BLaER1 treated with 17β-estradiol and CSF1 and Interleukin-3, amounts not matched to agents 10 nM and 100 nM (cell line): ENCODE data around the gene HOXA9.

Source experiments
- H3K27ac ChIP-seq, 11 experiments: shearing (Covaris generic); formaldehyde crosslinking; 2 replicates each; pipeline ENCODE4 v1.8.1; 2022
- H3K27me3 ChIP-seq, 11 experiments: shearing (Covaris generic); formaldehyde crosslinking; 2 replicates each; pipeline ENCODE4 v1.8.1; 2022
- H3K36me3 ChIP-seq, 11 experiments: shearing (Covaris generic); formaldehyde crosslinking; 2 replicates each; pipeline ENCODE4 v1.8.1; 2022
- H3K4me1 ChIP-seq, 10 experiments: shearing (Covaris generic); formaldehyde crosslinking; 2 replicates each; pipeline ENCODE4 v1.8.1; 2022
- H3K4me2 ChIP-seq, 11 experiments: shearing (Covaris generic); formaldehyde crosslinking; 2 replicates each; pipeline ENCODE4 v1.8.1; 2022
- H3K4me3 ChIP-seq, 10 experiments: shearing (Covaris generic); formaldehyde crosslinking; 2 replicates each; pipeline ENCODE4 v1.8.1; 2022
- H3K9ac ChIP-seq, 11 experiments: shearing (Covaris generic); formaldehyde crosslinking; 2 replicates each; pipeline ENCODE4 v1.8.1; 2022
- H3K9me3 ChIP-seq, 11 experiments: shearing (Covaris generic); formaldehyde crosslinking; replicated peaks in 1 of 11; 2 replicates each; pipeline ENCODE4 v1.8.1; 2022
- H4K20me1 ChIP-seq, 11 experiments: shearing (Covaris generic); formaldehyde crosslinking; 2 replicates each; pipeline ENCODE4 v1.8.1; 2022
- Cebpa-rat ChIP-seq, 11 experiments: shearing (Covaris generic); IDR thresholded peaks; 2 replicates each; pipeline ENCODE4 v1.8.1; 2022

Gene HOXA9

DNA sequence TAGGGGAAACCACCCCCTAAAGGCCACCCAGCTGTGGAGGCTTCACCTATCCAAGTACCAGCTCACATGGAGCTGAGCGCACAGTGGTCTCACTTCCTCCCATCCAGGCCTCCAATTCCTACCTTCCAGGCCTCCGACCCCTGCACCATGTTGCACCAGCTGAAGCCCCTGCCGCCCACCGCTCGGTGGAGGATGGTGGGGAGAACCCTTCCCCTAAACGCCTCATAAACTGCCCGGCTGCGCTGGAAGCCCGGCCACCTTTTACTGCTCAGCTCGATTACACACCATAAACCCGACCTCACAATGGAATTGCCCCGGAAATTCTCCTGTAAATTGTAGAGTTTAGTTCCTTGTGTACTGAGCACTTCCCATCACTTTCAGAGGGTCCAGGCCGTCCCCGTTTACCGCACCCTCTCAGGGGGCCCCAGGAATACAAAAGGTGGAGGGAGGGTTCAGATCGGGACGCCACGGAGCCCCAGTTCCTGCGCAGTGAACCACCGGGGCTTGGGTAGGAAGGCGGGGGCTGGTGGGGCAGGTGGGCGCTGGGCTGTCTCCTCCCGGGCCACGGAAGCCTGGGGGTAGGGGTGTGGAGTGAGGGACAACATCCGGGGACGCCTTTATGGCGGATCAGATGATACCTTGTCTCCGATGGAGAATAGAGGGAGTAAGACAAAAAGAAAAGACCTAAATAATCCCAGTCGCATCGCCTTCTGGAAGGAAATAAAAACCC lies 7.5 kb downstream of the HOXA9 start:
- Histone ChIP-seq H4K20me1 (peaks cover 0 to 82% (median 58%) of the 10 kb centered on the region in 11 experiments; a peak in 17 of 22 replicates), H3K9ac (no peak overlapping the region), H3K4me3 (no peak overlapping the region), H3K36me3 (no peaks in the 10 kb centered on the region), H3K4me1 (peaks cover 8 to 15% (median 13%) of the 10 kb centered on the region in 10 experiments; a peak in 18 of 20 replicates), H3K4me2 (no peak overlapping the region), H3K27ac (no peak overlapping the region), H3K9me3 (peaks cover 20 to 47% (median 38%) of the 10 kb centered on the region in 11 experiments), H3K27me3 (peaks cover 94 to 100% (median 100%) of the 10 kb centered on the region in 11 experiments)
- TF ChIP-seq Cebpa-rat (IDR thresholded peaks at IDR 0.05) = no peak

DNA sequence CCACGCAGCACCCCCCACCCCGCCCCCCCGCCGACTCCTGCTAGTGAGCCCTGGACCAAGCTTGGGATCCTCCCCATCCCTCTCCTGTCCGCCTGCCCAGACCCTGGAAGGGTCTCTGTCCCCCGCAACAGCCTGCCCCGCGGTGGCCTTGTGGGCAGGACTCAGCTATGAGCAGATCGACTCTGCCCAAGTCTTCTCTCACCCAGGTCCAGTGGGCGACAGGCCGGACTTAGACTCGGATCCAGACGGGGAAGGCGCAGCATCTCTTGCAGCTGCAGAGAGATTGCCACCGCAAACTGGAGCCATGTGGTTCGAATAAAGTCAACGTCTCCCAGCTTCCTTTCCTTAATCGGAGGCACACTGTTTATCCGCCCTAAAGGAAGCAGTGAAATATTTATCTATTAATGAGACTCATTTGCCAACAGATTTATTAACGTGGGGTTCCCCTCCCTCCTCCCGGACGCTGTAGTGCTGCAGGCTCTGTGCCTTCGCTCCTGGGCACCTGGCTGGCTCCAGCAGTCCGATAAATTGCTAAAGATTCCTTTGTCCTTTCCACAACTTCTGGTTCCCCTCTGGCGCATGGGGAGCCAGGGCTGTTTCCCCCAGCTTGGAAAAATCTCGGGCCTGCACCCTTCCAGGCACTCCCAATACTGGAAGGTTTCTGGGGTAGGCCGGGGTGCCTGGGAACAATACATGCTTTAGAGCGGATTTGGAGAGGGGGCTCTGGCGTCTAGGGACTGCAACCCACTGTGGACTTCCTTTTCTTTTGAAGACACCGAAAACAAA lies 8.2 kb downstream of the HOXA9 start:
- TF ChIP-seq Cebpa-rat (IDR thresholded peaks at IDR 0.05) = no peak
- Histone ChIP-seq H3K27ac (no peak overlapping the region), H3K4me3 (no peak overlapping the region), H3K9ac (no peak overlapping the region), H3K36me3 (no peaks in the 10 kb centered on the region), H4K20me1 (peaks cover 0 to 85% (median 64%) of the 10 kb centered on the region in 11 experiments; a peak in 17 of 22 replicates), H3K4me1 (peaks cover 8 to 19% (median 15%) of the 10 kb centered on the region in 10 experiments; a peak in 19 of 20 replicates), H3K4me2 (no peak overlapping the region), H3K9me3 (peaks cover 20 to 48% (median 38%) of the 10 kb centered on the region in 11 experiments), H3K27me3 (peaks cover 94 to 100% (median 100%) of the 10 kb centered on the region in 11 experiments)

DNA sequence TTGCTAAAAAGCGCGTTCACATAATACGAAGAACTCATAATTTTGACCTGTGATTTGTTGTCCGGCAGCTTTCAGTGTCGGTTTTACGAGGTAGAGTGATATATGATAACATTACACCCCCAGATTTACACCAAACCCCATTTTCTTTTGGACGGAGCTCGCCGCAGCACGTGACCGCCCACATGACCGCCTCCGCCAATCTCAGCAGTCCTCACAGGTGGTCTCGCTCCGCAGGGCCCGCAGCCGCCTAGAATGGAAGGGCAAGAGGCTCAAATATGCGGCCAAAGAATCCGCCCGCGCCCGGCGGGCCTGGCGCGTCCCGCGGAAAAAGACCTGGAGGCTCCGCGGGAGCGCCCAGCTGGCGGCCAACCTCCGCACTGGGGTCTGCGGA lies 8.8 kb downstream of the HOXA9 start, which contains the start of gene HOXA7:
HOXA7 (minus strand) TSS at position 168 of the 391 bp plus-strand sequence; CDS start at position 38, 130 bp downstream.
- Histone ChIP-seq H3K4me3 (peak within 1 kb of the TSS in 2 of 10 experiments; percentile 5 to 35; a peak in 3 of 20 replicates), H3K27me3 (peaks cover 94 to 100% (median 100%) of the 10 kb centered on the region in 11 experiments), H3K9me3 (peaks cover 20 to 48% (median 38%) of the 10 kb centered on the region in 11 experiments), H4K20me1 (peaks cover 0 to 87% (median 65%) of the 10 kb centered on the region in 11 experiments; a peak in 17 of 22 replicates), H3K9ac (no peak within 1 kb of the TSS), H3K4me2 (no peak within 1 kb of the TSS), H3K36me3 (no peaks in the 10 kb centered on the region), H3K27ac (no peak within 1 kb of the TSS), H3K4me1 (peaks cover 12 to 25% (median 19%) of the 10 kb centered on the region in 10 experiments; a peak in 19 of 20 replicates)
- TF ChIP-seq Cebpa-rat (IDR thresholded peaks at IDR 0.05) = no peak

DNA sequence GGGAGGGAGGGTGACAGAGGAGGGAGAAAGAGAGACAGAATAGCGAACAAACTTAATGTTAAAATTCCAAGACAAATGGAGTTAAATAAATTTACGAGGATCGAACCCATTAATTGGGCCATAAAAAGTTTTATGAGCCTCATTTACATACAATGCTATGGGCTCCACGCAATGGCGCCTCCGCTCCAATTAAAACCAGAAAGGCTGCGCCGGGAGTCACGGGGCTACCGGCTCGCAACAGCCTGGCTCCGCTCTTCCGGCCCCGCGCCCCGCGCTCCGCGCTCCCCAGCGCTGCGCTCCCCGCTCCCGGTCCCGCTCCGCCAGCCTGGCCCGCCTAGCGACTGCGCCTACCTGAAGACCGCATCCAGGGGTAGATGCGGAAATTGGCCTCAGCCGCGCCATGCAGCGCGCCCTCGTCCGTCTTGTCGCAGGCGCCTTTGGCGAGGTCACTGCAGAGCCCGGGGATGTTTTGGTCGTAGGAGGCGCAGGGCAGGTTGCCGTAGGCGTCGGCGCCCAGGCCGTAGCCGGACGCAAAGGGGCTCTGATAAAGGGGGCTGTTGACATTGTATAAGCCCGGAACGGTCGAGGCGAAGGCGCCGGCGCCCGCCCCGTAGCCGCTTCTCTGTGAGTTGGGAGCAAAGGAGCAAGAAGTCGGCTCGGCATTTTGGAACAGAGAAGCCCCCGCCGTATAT lies 9.4 kb downstream of the HOXA9 start:
- H3K27me3 ChIP-seq = peaks cover 100% of the 10 kb centered on the region in 11 experiments
- H3K9me3 ChIP-seq = peaks cover 20 to 48% (median 38%) of the 10 kb centered on the region in 11 experiments
- no peak overlapping the region for H3K4me2 ChIP-seq
- TF ChIP-seq Cebpa-rat (IDR thresholded peaks at IDR 0.05) = no peak
- H3K36me3 ChIP-seq = no peaks in the 10 kb centered on the region
- H3K4me3 ChIP-seq = peak overlapping the region in 2 of 10 experiments; percentile 5 to 35; a peak in 3 of 20 replicates
- H3K9ac ChIP-seq = no peak overlapping the region
- H3K27ac ChIP-seq = no peak overlapping the region
- H4K20me1 ChIP-seq = peaks cover 0 to 91% (median 70%) of the 10 kb centered on the region in 11 experiments; a peak in 17 of 22 replicates
- H3K4me1 ChIP-seq = peaks cover 18 to 27% (median 24%) of the 10 kb centered on the region in 10 experiments; a peak in 19 of 20 replicates

DNA sequence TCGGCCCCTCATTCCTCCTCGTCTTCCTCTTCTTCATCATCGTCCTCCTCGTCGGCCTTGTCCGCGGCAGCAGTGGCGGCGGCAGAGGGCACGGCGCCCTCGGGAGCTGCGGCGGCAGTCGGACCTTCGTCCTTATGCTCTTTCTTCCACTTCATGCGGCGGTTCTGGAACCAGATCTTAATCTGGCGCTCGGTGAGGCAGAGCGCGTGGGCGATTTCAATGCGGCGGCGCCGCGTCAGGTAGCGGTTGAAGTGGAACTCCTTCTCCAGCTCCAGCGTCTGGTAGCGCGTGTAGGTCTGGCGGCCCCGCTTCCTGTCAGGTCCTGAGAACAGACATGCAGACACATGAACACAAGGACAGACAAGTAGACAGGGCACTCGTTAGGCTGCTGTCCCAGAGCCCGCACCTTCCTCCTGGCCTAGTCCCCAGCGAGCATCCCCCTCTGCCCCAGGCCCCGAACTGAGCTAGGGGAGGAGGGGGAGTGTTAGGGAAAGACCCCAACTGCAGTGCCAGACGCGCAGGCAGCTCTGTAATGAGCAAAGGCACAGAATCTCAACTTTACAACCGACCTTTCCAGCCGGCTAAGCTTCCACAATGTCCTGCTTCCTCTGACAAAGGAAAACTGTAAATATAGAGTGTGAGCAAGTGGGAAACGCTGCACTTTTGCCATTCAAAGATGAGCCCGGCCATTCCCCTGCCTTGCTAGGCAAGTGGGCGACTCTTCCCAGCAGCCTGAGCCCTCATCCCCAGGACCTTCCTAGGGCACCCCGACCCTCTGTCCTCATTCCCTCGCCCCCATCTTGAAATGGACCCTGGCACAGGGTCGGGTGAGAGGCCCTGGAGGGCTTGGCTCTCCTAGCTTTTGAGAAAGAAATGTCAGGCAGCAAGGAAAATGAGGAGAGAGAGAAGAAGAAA lies 10.2 kb downstream of the HOXA9 start:
- Histone ChIP-seq H3K4me2 (no peak overlapping the region), H3K9me3 (peaks cover 20 to 48% (median 38%) of the 10 kb centered on the region in 11 experiments), H3K27me3 (peaks cover 100% of the 10 kb centered on the region in 11 experiments), H3K4me3 (no peak overlapping the region), H3K36me3 (no peaks in the 10 kb centered on the region), H3K4me1 (peaks cover 11 to 26% (median 23%) of the 10 kb centered on the region in 10 experiments), H3K27ac (no peak overlapping the region), H3K9ac (no peak overlapping the region), H4K20me1 (peaks cover 0 to 87% (median 68%) of the 10 kb centered on the region in 11 experiments; a peak in 17 of 22 replicates)
- TF ChIP-seq Cebpa-rat (IDR thresholded peaks at IDR 0.05) = no peak

DNA sequence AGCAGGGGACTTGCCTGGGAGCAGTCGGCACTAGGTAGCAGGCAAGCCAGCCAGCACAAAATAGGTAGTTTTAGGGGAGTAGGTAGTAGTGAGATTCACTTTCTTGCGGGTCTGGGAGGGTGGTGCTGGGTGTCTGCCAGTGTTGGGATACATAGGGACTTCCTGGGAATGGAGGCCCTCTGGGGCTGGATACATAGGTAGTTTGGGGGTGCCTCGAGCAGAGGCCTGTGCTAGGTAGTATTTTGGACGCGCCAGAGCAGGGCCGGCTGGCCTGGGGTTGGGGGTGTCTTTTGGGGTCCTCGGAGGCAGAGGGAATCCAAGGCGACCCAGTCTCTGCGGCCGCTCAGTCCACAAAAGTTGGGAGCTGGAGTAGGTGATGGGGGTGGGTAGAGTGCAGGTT lies 11.0 kb downstream of the HOXA9 start:
- peaks cover 11 to 24% (median 20%) of the 10 kb centered on the region in 10 experiments for H3K4me1 ChIP-seq
- H3K36me3 ChIP-seq = no peaks in the 10 kb centered on the region
- no peak overlapping the region for H3K9ac ChIP-seq
- H3K4me2 ChIP-seq = no peak overlapping the region
- peaks cover 20 to 48% (median 38%) of the 10 kb centered on the region in 11 experiments for H3K9me3 ChIP-seq
- peaks cover 100% of the 10 kb centered on the region in 11 experiments for H3K27me3 ChIP-seq
- H3K27ac ChIP-seq = no peak overlapping the region
- H3K4me3 ChIP-seq = no peak overlapping the region
- peaks cover 0 to 82% (median 60%) of the 10 kb centered on the region in 11 experiments; a peak in 17 of 22 replicates for H4K20me1 ChIP-seq
- no peak for TF ChIP-seq Cebpa-rat (IDR thresholded peaks at IDR 0.05)

DNA sequence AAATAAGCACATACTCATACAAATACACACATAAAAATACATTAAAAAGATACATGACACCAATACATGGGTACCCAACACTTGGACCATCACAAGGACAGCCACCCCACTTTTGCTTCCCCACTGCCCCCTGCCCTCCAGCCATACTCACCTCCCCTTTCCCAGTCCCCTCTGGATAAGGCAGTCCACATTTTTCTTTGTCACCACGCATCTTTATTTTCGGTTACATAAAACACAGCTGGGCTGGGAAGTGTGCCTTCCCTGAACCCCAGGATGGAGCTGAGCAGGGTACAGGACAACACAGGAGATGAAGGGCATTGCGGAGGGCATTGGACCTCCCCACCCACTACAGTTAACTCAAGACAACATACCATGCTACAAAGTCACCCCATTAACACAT lies 11.8 kb downstream of the HOXA9 start:
- Histone ChIP-seq H4K20me1 (peaks cover 0 to 75% (median 54%) of the 10 kb centered on the region in 11 experiments; a peak in 16 of 22 replicates), H3K4me2 (no peak overlapping the region), H3K9me3 (peaks cover 25 to 52% (median 41%) of the 10 kb centered on the region in 11 experiments), H3K4me3 (no peak overlapping the region), H3K36me3 (no peaks in the 10 kb centered on the region), H3K4me1 (peaks cover 11 to 24% (median 20%) of the 10 kb centered on the region in 10 experiments), H3K27me3 (peaks cover 100% of the 10 kb centered on the region in 11 experiments), H3K27ac (no peak overlapping the region), H3K9ac (no peak overlapping the region)
- TF ChIP-seq Cebpa-rat (IDR thresholded peaks at IDR 0.05) = no peak
